PFSK-1 (cell line): ENCODE data around the gene EVX2.

ENCODE experiments used
- FOXP2 ChIP-seq: optimal IDR thresholded peaks from 2 replicates; pipeline ENCODE3; 2011; ENCODE audit warnings: borderline replicate concordance, control low read depth, inconsistent platforms; ENCODE audit not compliant: insufficient read depth; ENCODE audit errors: extremely low read length, extremely low read depth
- POLR2AphosphoS5 ChIP-seq: IDR thresholded peaks from 2 replicates; pipeline ENCODE4 v1.6.1; 2012; ENCODE audit warnings: low read depth, mild to moderate bottlenecking, control low read depth, low read length, moderate library complexity
- REST ChIP-seq, 2 experiments: IDR thresholded peaks; 2 replicates each; pipeline versions ENCODE4 v1.6.1 to v1.8.0; 2011 to 2012; ENCODE audit warnings: low read depth in 2 of 2, low read length in 2 of 2, control low read depth in 1 of 2, inconsistent platforms in 1 of 2, mild to moderate bottlenecking in 1 of 2, moderate library complexity in 1 of 2; ENCODE audit not compliant: insufficient read depth in 1 of 2
- SIN3A ChIP-seq: IDR thresholded peaks from 2 replicates; pipeline ENCODE4 v1.6.1; 2012; ENCODE audit warnings: mild to moderate bottlenecking, low read length, moderate library complexity, borderline replicate concordance; ENCODE audit not compliant: insufficient read depth
- TAF1 ChIP-seq: IDR thresholded peaks from 2 replicates; pipeline ENCODE4 v1.6.1; 2012; ENCODE audit warnings: low read length, control low read depth, borderline replicate concordance; ENCODE audit not compliant: insufficient read depth

EVX2 gene

GRCh38 chr2:176079285-176079830 is 4.4 kb downstream of the EVX2 start:
- TF ChIP-seq REST (IDR thresholded peaks at IDR 0.05; ENCODE audit: insufficient read depth in 1 of 2, low read depth in 2 of 2, low read length in 2 of 2) (no peak), FOXP2 (no peak), POLR2AphosphoS5 (no peak), TAF1 (no peak), SIN3A (no peak)

GRCh38 chr2:176078541-176079284 is 5.0 kb downstream of the EVX2 start:
- no peak for TF ChIP-seq POLR2AphosphoS5
- TF ChIP-seq FOXP2, result no peak
- TF ChIP-seq TAF1, result no peak
- TF ChIP-seq REST (IDR thresholded peaks at IDR 0.05; ENCODE audit: insufficient read depth in 1 of 2, low read depth in 2 of 2, low read length in 2 of 2), result no peak
- TF ChIP-seq SIN3A, result no peak

GRCh38 chr2:176076796-176077195 is 7.0 kb downstream of the EVX2 start:
- no peak for TF ChIP-seq FOXP2
- TF ChIP-seq SIN3A, result no peak
- no peak for TF ChIP-seq POLR2AphosphoS5
- TF ChIP-seq REST (IDR thresholded peaks at IDR 0.05; ENCODE audit: insufficient read depth in 1 of 2, low read depth in 2 of 2, low read length in 2 of 2), result no peak
- no peak for TF ChIP-seq TAF1

- TF ChIP-seq SIN3A (no peak), REST (IDR thresholded peaks at IDR 0.05; ENCODE audit: insufficient read depth in 1 of 2, low read depth in 2 of 2, low read length in 2 of 2) (no peak), POLR2AphosphoS5 (no peak), FOXP2 (no peak), TAF1 (no peak)
Measured at GRCh38 chr2:176076063-176076462, 7.7 kb downstream of the EVX2 start.

- TF ChIP-seq POLR2AphosphoS5 (no peak), REST (IDR thresholded peaks at IDR 0.05; ENCODE audit: insufficient read depth in 1 of 2, low read depth in 2 of 2, low read length in 2 of 2) (no peak), SIN3A (no peak), FOXP2 (no peak), TAF1 (no peak)
Measured at GRCh38 chr2:176075481-176075880, 8.3 kb downstream of the EVX2 start.
